Activated effector memory CD4-positive, alpha-beta T cell treated with anti-CD3 and anti-CD28 coated beads, Interleukin-2, amount 50 U/mL, for 16 hours (primary cell): ENCODE data around the gene SAMD11.
"Not testable (repeated sequence)": the region's sequence is repeated elsewhere in the genome, so short reads cannot be mapped to it uniquely, and the experiment has no call there.

ENCODE experiments used
- DNase-seq: peaks from one replicate; pipeline ENCODE4 v3.0.0-alpha.2; 2020

Gene SAMD11

GRCh38 chr1:966135-966703, 42.5 kb downstream of the SAMD11 start, which contains the start of gene PLEKHN1:
TSS of gene PLEKHN1 (plus strand) at chr1:966482. CDS start at chr1:966532, 50 bp downstream.
- DNase-seq, result peak; percentile 70

GRCh38 chr1:966704-967300, 43.1 kb downstream of the SAMD11 start:
- DNase-seq, result peak; percentile 93

DNA sequence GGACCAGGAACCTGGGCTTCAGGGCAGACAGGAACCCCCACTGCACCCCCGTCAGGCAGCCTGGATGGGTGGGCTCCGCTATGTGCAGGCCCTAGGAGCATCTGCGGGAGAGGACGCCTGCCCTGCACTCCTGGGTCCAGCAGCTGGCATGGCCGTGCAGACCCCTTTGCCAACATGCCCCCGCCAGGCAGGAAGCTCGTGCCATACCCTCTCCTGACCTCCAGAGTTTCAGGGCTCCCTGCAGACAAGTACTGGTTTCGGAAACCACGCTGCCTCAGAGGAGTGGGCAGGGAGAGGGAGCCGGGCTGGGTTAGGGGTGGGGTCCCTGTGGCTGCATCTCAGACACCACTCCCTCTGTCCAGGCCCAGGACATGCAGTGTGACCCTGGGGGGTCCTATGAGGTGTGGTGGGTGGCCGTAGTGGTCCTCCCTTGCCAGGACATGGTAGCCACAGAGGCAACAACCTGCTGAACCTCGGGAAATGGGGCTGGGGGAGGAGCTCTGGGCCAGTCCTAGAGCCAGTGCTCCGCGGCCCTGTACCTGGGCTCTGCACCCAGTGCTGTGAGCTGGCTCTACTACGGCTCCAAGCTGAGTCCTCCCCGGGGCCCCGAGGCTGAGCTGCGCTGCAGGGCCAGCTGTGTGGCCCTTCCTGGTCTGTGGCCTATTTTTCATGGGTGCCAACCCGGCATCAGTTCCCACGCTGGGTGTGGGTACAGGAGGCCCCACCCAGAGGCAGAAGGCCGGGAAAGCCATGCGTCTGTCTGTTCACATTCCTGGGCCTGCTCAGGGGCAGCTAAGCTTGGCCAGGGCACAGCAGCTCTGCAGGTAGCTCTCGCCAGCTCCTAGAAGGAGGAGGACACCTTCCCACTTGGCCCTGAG, 44.0 kb downstream of the SAMD11 start:
- DNase-seq, result no peak

DNA sequence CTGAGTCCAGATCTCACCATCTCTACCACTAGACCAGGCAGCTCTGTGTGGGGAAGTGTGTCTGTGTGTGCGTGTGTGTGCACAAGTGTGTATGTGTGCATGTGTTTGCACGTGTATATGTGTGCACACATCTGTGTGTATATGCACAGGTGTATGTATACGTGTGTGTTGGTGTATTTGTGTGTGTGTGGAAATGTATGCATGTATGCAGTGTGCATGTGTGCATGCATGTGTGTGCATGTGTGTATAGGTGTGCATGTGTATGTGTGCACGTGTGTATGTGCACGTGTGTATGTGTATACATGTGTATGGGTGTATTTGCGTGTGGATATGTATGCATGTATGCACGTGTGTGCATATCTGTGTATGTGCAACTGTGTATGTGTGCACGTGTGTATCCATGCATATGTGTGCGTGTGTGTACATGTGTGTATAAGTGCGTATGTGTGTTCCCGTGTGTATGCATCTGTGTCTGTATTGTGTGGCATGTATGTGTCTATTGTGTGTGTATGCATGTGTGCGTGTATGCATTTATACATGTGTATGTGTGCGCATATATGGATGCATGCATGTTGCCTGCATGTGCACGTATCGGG, 45.6 kb downstream of the SAMD11 start:
- DNase-seq, result no peak

DNA sequence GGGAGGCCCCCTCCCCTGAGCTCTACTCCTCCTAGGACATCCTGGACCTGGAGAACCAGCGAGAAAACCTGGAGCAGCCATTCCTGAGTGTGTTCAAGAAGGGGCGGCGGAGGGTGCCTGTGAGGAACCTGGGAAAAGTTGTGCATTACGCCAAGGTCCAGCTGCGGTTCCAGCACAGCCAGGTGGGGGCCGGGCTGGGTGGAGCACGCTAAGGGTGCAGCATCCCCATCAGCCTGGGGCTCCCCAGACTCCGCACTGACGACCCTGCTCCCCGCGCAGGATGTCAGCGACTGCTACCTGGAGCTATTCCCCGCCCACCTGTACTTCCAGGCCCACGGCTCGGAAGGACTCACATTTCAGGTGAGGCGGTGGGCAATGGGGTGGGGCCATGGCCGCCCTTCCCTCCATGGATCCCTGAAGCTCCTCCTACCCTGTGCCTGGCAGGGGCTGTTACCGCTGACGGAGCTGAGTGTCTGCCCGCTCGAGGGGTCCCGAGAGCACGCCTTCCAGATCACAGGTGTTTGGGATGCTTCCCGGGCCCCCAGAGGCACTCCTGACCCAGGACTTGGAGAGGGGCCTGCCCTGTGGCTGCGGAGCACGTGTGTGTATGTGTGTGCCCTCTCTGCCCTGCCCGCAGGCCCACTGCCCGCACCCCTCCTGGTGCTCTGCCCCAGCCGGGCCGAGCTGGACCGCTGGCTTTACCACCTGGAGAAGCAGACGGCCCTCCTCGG, 46.7 kb downstream of the SAMD11 start:
- no peak for DNase-seq

DNA sequence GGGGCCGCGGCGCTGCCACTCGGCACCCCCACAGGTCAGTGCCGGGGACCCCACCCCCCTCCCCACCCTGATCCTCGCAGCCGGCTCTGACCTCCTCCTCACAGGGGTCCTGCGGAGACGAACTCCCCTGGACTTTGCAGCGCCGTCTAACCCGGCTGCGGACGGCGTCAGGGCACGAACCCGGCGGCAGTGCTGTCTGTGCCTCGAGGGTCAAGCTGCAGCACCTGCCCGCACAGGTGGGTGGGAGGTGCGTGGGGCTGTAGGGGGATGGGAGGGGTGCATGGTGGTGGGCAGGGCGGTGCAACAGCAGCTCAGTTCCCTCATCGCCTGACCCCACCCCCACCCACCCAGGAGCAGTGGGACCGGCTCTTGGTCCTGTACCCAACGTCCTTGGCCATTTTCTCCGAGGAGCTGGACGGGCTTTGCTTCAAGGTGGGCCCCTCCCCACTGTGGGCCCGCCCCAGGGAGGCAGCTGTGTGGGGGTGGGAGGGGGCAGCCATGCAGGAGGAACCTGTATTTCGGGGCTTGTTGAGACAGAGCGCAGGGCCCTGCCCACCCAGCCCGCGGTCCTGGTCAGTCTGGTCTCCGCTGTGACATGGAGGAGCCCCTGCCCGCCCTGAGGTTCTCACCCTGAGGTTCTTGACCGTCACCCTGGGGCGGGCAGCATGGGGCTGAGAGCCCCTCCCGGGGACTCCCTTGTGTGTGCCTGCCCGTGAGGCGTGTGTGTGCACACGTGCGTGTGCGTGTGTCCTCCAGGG, 47.4 kb downstream of the SAMD11 start:
- DNase-seq, result no peak

DNA sequence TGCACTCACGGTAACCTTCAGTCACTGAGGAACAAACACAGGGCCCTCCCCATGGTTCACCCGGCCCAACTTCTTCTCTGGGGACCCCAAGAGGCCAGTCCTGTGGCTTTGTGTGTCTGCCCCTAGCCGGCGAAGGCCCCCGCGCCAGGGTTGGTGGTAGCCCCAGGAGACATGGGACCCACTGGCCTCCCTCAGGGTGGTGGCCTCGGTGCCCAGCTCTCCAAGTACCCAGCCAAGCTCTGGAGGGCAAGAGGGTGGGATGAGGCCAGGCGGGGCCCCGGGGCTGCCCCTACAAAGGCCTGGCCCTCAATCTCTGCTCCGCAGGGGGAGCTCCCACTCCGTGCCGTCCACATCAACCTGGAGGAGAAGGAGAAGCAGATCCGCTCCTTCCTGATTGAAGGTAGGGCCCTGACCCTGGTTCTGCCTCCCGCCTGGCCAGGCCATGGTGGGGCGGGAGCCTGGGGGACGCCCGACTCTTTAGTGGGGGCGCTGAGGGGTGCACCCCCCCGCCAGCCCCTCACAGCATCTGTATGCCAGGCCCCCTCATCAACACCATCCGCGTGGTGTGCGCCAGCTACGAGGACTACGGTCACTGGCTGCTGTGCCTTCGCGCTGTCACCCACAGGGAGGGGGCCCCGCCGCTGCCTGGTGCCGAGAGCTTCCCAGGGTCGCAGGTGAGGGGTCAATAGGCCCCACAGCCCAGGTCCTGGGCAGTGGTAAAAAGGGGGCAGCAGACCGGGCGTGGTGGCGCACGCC, 48.2 kb downstream of the SAMD11 start:
- no peak for DNase-seq

DNA sequence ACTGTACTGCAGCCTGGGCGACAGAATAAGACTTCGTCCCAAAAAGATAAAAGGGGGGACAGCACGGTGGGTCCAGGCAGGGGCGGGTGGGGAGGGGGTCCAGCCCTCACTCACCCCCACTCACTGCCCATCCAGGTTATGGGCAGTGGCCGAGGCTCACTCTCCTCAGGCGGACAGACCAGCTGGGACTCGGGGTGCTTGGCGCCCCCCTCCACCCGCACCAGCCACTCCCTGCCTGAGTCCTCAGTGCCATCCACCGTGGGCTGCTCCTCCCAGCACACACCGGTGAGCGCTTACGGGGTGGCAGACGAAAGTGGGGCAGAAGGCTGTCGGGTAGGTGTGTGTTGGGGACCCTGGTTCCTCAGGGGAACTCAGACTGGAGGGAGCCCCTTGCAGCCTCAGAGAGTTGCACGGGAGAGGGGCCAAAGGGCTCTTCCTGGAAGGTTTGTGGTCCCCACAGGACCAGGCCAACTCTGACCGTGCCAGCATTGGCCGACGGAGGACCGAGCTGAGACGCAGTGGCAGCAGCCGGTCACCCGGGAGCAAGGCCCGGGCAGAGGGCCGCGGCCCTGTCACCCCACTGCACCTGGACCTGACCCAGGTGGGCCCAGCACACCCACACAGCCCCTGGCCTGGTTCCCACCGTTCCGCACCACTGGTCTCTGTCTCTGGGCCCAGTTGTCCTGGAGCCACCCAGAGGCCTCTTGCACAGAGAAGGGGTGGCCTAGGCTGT, 49.2 kb downstream of the SAMD11 start:
- no peak for DNase-seq

DNA sequence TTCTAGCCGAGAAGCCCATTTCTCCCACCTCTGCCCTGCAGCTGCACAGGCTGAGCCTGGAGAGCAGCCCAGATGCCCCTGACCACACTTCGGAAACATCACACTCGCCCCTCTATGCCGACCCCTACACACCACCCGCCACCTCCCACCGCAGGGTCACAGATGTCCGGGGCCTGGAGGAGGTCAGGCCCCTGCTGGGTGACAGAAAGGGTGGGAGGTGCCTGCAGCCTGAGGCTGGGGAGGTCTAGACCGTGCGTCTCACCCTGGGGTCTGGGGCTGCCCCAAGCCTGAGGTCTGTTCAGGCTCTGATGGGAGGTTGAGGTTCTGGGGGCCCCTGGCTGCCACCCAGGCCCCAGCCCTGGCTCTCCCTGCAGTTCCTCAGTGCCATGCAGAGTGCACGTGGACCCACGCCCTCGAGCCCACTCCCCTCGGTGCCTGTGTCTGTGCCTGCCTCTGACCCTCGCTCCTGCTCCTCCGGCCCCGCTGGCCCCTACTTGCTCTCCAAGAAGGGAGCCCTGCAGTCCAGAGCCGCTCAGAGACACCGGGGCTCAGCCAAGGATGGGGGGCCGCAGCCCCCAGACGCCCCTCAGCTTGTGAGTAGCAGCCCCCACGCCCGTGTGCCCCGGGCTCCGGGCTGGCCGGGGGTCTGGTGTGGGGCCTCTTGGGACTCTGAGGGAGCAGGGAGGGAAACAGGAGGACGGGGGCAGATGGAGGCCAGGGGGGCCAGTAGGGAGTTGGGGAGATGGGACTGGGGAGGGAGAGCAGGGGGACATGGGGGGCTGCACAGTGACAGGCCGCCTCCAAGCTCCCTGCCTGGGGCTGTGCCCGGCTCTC, 50.0 kb downstream of the SAMD11 start:
- DNase-seq, result no peak

- no peak for DNase-seq
Observed at GRCh38 chr1:974293-974640, 50.5 kb downstream of the SAMD11 start.

- no peak for DNase-seq
Observed at GRCh38 chr1:974687-975328, 51.1 kb downstream of the SAMD11 start.

GRCh38 chr1:975365-975764, 51.6 kb downstream of the SAMD11 start:
- no peak for DNase-seq

DNA sequence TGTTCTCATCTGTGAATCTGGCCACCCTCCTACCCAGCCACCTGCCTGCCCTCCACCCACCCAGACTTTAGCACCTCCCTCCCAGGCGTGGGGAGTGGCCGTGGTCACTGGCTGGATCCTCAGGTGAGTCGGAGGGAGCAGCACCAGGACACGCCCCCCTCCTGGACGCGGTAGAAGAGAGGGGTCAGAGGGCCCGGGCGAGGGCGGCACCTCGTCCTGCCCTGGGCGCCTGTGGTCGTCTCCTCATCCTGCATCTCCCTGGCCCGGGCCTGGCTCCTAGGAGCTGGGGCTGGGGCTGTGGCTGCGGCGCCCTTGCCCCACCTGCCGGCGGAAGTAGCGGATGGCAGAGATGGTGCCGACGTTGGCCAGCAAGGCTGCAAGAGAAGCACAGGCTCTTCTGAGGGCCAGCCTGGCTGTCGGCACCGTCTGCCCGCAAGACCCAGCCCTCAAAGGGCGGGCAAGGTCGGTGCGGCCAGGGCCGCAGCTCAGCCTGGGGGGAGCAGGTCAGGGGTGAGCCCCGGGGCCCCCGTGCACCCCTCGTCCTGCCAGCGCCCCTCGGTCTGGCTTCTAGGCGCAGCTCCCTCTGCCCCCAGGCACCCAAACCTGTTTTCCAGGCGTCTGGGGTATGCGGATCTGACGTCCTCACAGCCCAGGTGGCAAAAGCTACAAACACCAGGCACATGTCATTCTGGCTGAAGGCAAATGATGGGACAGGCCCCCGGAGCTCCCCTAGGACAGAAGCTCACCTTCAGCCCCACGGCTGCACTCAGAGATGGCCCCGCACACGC, 52.4 kb downstream of the SAMD11 start:
- DNase-seq, result peak; percentile 88

- not testable (repeated sequence) for DNase-seq
Observed at GRCh38 chr1:976791-977190, 53.1 kb downstream of the SAMD11 start.

GRCh38 chr1:978069-978834, 54.5 kb downstream of the SAMD11 start:
- DNase-seq, result no peak

DNA sequence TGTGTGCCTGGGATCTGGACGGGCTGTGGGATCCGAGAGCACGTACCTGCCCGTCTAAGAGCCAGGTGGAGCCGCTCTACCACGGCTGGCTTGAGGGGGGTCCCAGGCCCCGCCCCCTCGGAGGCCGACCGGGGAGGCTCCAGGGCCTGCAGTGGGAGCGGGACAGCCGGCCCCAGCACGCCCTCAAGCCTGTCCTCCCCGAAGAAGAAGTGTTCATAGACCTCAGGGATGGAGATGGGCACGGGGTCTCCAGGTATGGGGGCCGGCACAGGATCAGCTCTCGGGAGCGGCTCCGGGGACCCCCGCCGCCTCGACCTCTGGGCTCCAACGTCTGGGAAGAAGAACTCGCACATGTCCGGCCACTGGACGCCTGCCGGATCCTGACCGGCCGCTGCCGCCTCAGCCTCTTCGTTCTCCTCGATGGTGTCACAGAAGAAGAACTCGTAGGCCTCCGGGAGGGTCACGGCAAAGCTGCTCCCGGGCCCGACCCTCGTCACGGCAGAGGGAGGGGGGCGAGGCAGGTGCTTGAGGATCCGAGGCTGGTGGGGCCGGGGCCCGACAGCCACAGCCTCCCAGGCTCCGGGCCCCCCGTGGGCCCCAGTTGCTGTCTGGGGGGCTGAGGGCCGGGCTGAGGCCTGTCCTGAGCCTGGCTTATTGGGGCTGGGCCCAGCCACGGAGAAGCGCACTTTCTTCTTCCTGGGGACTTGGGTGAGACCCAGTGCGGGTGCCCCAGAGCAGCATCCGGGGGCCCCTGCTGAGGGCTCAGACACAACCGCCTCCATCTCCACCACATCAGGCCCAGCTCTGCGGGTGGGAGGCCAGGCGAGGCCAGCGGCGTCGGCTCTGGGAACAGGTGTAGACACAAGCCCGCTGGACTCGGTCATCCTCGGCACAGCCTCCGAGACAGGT, 55.4 kb downstream of the SAMD11 start:
- no peak for DNase-seq

- no peak for DNase-seq
Observed at GRCh38 chr1:979744-980072, 56.0 kb downstream of the SAMD11 start.
